Memory B cell (primary cell): Measurements from ENCODE around the gene PLB1.

Experiments used
- ATAC-seq: fragments of 150-1000 bp; cut with Tn5 transposase; 2 replicates; pipeline ENCODE4 v1.10.0; 2021; ENCODE audit warnings: low read depth, mild to moderate bottlenecking, moderate library complexity
- DNase-seq, 2 donors: peaks; one replicate each; pipeline ENCODE4 v3.0.0; 2022; ENCODE audit warnings: low spot score in 2 of 2
- H3K27ac Mint-ChIP-seq: one replicate; pipeline ENCODE4 v1.8.0; 2022; ENCODE audit warnings: mild to moderate bottlenecking, moderate library complexity, mixed read lengths
- H3K27me3 Mint-ChIP-seq: one replicate; pipeline ENCODE4 v1.8.0; 2022; ENCODE audit warnings: mixed read lengths
- H3K36me3 Mint-ChIP-seq: one replicate; pipeline ENCODE4 v1.8.0; 2022; ENCODE audit warnings: mild to moderate bottlenecking, mixed read lengths
- H3K4me1 Mint-ChIP-seq: one replicate; pipeline ENCODE4 v1.8.0; 2022; ENCODE audit warnings: mixed read lengths
- H3K4me3 Mint-ChIP-seq: one replicate; pipeline ENCODE4 v1.8.0; 2022; ENCODE audit warnings: mild to moderate bottlenecking, moderate library complexity, mixed read lengths
- H3K9me3 Mint-ChIP-seq: one replicate; pipeline ENCODE4 v1.8.0; 2022; ENCODE audit warnings: mixed read lengths

PLB1 gene

GRCh38 chr2:28582595-28582994, 86.7 kb downstream of the PLB1 start:
- no peak for ATAC-seq
- no peak overlapping the region for H3K27ac Mint-ChIP-seq
- H3K9me3 Mint-ChIP-seq: no peaks in the 10 kb centered on the region
- peaks cover 4% of the 10 kb centered on the region for H3K27me3 Mint-ChIP-seq
- no peaks in the 10 kb centered on the region for H3K36me3 Mint-ChIP-seq
- H3K4me1 Mint-ChIP-seq: peaks cover 4% of the 10 kb centered on the region
- no peak for DNase-seq
- H3K4me3 Mint-ChIP-seq: no peak overlapping the region

GRCh38 chr2:28583899-28584553, 88.2 kb downstream of the PLB1 start:
- Mint-ChIP-seq H3K4me3 (no peak overlapping the region), H3K4me1 (peaks cover 10% of the 10 kb centered on the region), H3K27ac (no peak overlapping the region), H3K9me3 (no peaks in the 10 kb centered on the region), H3K27me3 (peaks cover 7% of the 10 kb centered on the region), H3K36me3 (no peaks in the 10 kb centered on the region)
- no peak for ATAC-seq
- DNase-seq: no peak

- peak; percentile 83 for ATAC-seq
Observed at GRCh38 chr2:28586867-28587266, 91.0 kb downstream of the PLB1 start.

GRCh38 chr2:28587526-28588291, 91.8 kb downstream of the PLB1 start:
- H3K4me1 Mint-ChIP-seq: peaks cover 10% of the 10 kb centered on the region

More at GRCh38 chr2:28586867-28587266, 91.0 kb downstream of the PLB1 start:
- Mint-ChIP-seq H3K27me3 (peaks cover 9% of the 10 kb centered on the region), H3K4me1 (peaks cover 10% of the 10 kb centered on the region), H3K4me3 (no peak overlapping the region), H3K9me3 (no peaks in the 10 kb centered on the region), H3K27ac (no peak overlapping the region), H3K36me3 (no peaks in the 10 kb centered on the region)
- DNase-seq: no peak

GRCh38 chr2:28588292-28588670, 92.4 kb downstream of the PLB1 start:
- peak; percentile 31 for ATAC-seq
- Mint-ChIP-seq H3K9me3 (no peaks in the 10 kb centered on the region), H3K27me3 (peaks cover 12% of the 10 kb centered on the region), H3K36me3 (no peaks in the 10 kb centered on the region), H3K27ac (no peak overlapping the region), H3K4me3 (no peak overlapping the region), H3K4me1 (peaks cover 10% of the 10 kb centered on the region)
- DNase-seq: no peak

More at GRCh38 chr2:28587526-28588291, 91.8 kb downstream of the PLB1 start:
- H3K4me3 Mint-ChIP-seq: no peak overlapping the region
- H3K27me3 Mint-ChIP-seq: peaks cover 12% of the 10 kb centered on the region
- no peak for DNase-seq
- H3K27ac Mint-ChIP-seq: no peak overlapping the region
- ATAC-seq: no peak
- no peaks in the 10 kb centered on the region for H3K9me3 Mint-ChIP-seq
- no peaks in the 10 kb centered on the region for H3K36me3 Mint-ChIP-seq

- H3K4me1 Mint-ChIP-seq: peaks cover 19% of the 10 kb centered on the region
- H3K36me3 Mint-ChIP-seq: no peaks in the 10 kb centered on the region
- no peak overlapping the region for H3K27ac Mint-ChIP-seq
- peaks cover 12% of the 10 kb centered on the region for H3K27me3 Mint-ChIP-seq
- no peak for ATAC-seq
- no peak for DNase-seq
- no peaks in the 10 kb centered on the region for H3K9me3 Mint-ChIP-seq
- no peak overlapping the region for H3K4me3 Mint-ChIP-seq
Observed at GRCh38 chr2:28589746-28590463, 94.0 kb downstream of the PLB1 start.

GRCh38 chr2:28590496-28591301, 94.8 kb downstream of the PLB1 start:
- ATAC-seq (no peak), DNase-seq (no peak)
- Mint-ChIP-seq H3K9me3 (no peaks in the 10 kb centered on the region), H3K27ac (no peak overlapping the region), H3K36me3 (no peaks in the 10 kb centered on the region), H3K4me3 (no peak overlapping the region), H3K27me3 (peaks cover 12% of the 10 kb centered on the region), H3K4me1 (peaks cover 19% of the 10 kb centered on the region)

- Mint-ChIP-seq H3K9me3 (no peaks in the 10 kb centered on the region), H3K27me3 (peaks cover 12% of the 10 kb centered on the region), H3K36me3 (no peaks in the 10 kb centered on the region), H3K4me3 (no peak overlapping the region), H3K4me1 (peaks cover 19% of the 10 kb centered on the region), H3K27ac (no peak overlapping the region)
- DNase-seq (no peak), ATAC-seq (no peak)
Observed at GRCh38 chr2:28591711-28592335, 96.0 kb downstream of the PLB1 start.

- no peaks in the 10 kb centered on the region for H3K9me3 Mint-ChIP-seq
- H3K4me1 Mint-ChIP-seq: peaks cover 16% of the 10 kb centered on the region
- no peak overlapping the region for H3K4me3 Mint-ChIP-seq
- no peak overlapping the region for H3K27ac Mint-ChIP-seq
- no peaks in the 10 kb centered on the region for H3K36me3 Mint-ChIP-seq
- ATAC-seq (no peak), DNase-seq (no peak)
- peaks cover 12% of the 10 kb centered on the region for H3K27me3 Mint-ChIP-seq
Observed at GRCh38 chr2:28592481-28592880, 96.6 kb downstream of the PLB1 start.

- Mint-ChIP-seq H3K4me3 (no peak overlapping the region), H3K36me3 (no peaks in the 10 kb centered on the region), H3K27ac (no peak overlapping the region), H3K9me3 (no peaks in the 10 kb centered on the region), H3K4me1 (peaks cover 11% of the 10 kb centered on the region), H3K27me3 (peaks cover 9% of the 10 kb centered on the region)
- ATAC-seq: no peak
- DNase-seq: no peak
Observed at GRCh38 chr2:28593160-28593755, 97.4 kb downstream of the PLB1 start.

- peak overlapping the region; percentile 73 for H3K27ac Mint-ChIP-seq
- DNase-seq: no peak
- peaks cover 10% of the 10 kb centered on the region for H3K4me1 Mint-ChIP-seq
- peak; percentile 17 for ATAC-seq
- no peaks in the 10 kb centered on the region for H3K9me3 Mint-ChIP-seq
- H3K36me3 Mint-ChIP-seq: no peaks in the 10 kb centered on the region
- no peak overlapping the region for H3K4me3 Mint-ChIP-seq
- peaks cover 9% of the 10 kb centered on the region for H3K27me3 Mint-ChIP-seq
Observed at GRCh38 chr2:28594000-28594331, 98.1 kb downstream of the PLB1 start.

- Mint-ChIP-seq H3K27ac (peak overlapping the region; percentile 73), H3K27me3 (peaks cover 9% of the 10 kb centered on the region), H3K9me3 (no peaks in the 10 kb centered on the region), H3K4me3 (peak overlapping the region; percentile 57), H3K4me1 (peaks cover 10% of the 10 kb centered on the region), H3K36me3 (no peaks in the 10 kb centered on the region)
- peak; percentile 77 to 84 for DNase-seq
- ATAC-seq: peak; percentile 85
Observed at GRCh38 chr2:28594332-28595108, 98.7 kb downstream of the PLB1 start.
